Chondrocyte (in vitro differentiated cells): ENCODE results near the gene PJA2. TPM values are rescaled to one million over a fixed set of nuclear protein-coding genes. Genes with fewer than 3 reads are reported as not detected.

Experiments
- DNase-seq: peaks from one replicate; pipeline ENCODE4 v3.0.0; 2021; ENCODE audit warnings: mixed read lengths, low spot score
- H3K27ac Mint-ChIP-seq: one replicate; pipeline ENCODE4 v1.8.0; 2021; ENCODE audit warnings: mild to moderate bottlenecking, moderate library complexity, mixed read lengths; ENCODE audit not compliant: unreplicated experiment
- H3K27me3 Mint-ChIP-seq: 2 replicates; pipeline ENCODE4 v1.8.0; 2021; ENCODE audit warnings: low read depth, mixed read lengths
- H3K36me3 Mint-ChIP-seq: 2 replicates; pipeline ENCODE4 v1.8.0; 2021; ENCODE audit warnings: low read depth, mixed read lengths
- H3K4me1 Mint-ChIP-seq: 2 replicates; pipeline ENCODE4 v1.8.0; 2021; ENCODE audit warnings: low read depth, mild to moderate bottlenecking, mixed read lengths
- H3K4me3 Mint-ChIP-seq: one replicate; pipeline ENCODE4 v1.8.0; 2021; ENCODE audit warnings: mild to moderate bottlenecking, moderate library complexity, mixed read lengths; ENCODE audit not compliant: unreplicated experiment
- H3K9me3 Mint-ChIP-seq: 2 replicates; pipeline ENCODE4 v1.8.0; 2021; ENCODE audit warnings: low read depth, mixed read lengths
- total RNA-seq: library from RNA; stranded (reverse); gene quantifications from 3 replicates; pipeline ENCODE4 v1.2.1, GENCODE V29; 2021
- TF ChIP-seq, protein P1 (sequence below): fragments of 200-600 bp; sonication (generic); IDR thresholded peaks from 2 replicates; pipeline ENCODE4 v1.5.0; 2021; ENCODE audit warnings: antibody characterized with exemption, mild to moderate bottlenecking, moderate library complexity

The PJA2 gene
- total RNA-seq, 1 donor from 2014 or later = 110 TPM

DNA sequence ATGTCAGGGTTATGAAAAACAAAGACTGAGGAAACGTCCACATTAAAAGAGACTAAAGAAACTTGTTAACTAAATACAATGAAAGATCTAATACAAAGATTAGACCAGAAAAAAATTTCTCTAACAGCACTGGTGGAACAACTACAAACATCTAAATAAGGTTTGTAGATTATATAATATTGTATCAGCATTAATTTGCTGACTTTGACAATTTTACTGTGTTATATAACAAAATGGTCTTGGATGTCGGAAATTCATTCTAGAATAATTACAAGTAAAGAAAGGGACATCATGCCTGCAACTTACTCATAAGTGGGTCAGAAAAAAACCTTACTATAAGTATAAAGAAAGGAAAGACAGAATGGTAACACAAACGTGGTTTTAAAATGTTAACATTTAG is 50.1 kb downstream of the PJA2 start:
- H3K4me3 Mint-ChIP-seq = no peak overlapping the region
- no peaks in the 10 kb centered on the region for H3K27me3 Mint-ChIP-seq
- peaks cover 19% of the 10 kb centered on the region for H3K4me1 Mint-ChIP-seq
- H3K9me3 Mint-ChIP-seq = no peaks in the 10 kb centered on the region
- peaks cover 21% of the 10 kb centered on the region for H3K36me3 Mint-ChIP-seq
- TF ChIP-seq, protein P1, sequence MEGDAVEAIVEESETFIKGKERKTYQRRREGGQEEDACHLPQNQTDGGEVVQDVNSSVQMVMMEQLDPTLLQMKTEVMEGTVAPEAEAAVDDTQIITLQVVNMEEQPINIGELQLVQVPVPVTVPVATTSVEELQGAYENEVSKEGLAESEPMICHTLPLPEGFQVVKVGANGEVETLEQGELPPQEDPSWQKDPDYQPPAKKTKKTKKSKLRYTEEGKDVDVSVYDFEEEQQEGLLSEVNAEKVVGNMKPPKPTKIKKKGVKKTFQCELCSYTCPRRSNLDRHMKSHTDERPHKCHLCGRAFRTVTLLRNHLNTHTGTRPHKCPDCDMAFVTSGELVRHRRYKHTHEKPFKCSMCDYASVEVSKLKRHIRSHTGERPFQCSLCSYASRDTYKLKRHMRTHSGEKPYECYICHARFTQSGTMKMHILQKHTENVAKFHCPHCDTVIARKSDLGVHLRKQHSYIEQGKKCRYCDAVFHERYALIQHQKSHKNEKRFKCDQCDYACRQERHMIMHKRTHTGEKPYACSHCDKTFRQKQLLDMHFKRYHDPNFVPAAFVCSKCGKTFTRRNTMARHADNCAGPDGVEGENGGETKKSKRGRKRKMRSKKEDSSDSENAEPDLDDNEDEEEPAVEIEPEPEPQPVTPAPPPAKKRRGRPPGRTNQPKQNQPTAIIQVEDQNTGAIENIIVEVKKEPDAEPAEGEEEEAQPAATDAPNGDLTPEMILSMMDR = no peak
- DNase-seq = no peak
- no peak overlapping the region for H3K27ac Mint-ChIP-seq

DNA sequence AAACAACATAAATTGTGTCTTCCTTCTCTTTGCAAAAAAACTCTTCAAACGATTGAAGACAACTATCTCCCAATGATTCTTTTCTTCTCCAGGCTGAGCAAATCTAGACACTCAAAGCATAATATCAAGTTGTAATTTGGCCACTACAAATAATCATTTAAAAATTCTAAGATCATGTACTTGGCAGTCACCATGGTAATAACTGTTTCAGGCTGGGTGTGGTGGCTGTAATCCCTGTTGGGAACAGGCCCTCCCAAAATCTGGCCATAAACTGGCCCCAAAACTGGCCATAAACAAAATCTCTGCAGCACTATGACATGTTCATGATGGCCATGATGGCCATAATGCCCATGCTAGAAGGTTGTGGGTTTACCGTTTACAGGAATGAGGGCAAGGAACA is 52.0 kb downstream of the PJA2 start:
- H3K4me1 Mint-ChIP-seq = peaks cover 11% of the 10 kb centered on the region
- no peak for DNase-seq
- H3K27me3 Mint-ChIP-seq = no peaks in the 10 kb centered on the region
- no peaks in the 10 kb centered on the region for H3K9me3 Mint-ChIP-seq
- H3K36me3 Mint-ChIP-seq = peaks cover 19% of the 10 kb centered on the region
- TF ChIP-seq, protein P1 = no peak
- H3K27ac Mint-ChIP-seq = no peak overlapping the region
- no peak overlapping the region for H3K4me3 Mint-ChIP-seq

DNA sequence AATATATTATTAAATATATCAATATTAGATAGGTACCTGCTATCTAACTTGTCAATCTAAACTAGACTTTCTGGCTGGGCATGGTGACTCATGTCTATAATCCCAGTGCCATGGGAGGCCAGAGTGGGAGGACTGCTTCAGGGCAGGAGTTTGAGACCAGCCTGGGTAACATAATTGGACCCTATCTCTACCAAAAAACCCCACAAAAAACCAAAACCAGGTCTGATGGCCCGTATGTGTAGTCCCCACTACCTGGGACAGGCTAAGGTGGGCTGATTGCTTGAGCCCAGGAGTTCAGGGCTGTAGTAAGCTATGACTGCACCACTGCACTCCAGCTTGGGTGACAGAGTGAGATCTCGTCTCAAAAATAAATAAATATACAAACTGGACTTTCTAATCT is 55.0 kb downstream of the PJA2 start:
- TF ChIP-seq, protein P1 = no peak
- Mint-ChIP-seq H3K27me3 (no peaks in the 10 kb centered on the region), H3K9me3 (no peaks in the 10 kb centered on the region), H3K4me3 (no peak overlapping the region), H3K27ac (no peak overlapping the region), H3K4me1 (peaks cover 9% of the 10 kb centered on the region), H3K36me3 (peaks cover 9% of the 10 kb centered on the region)
- no peak for DNase-seq

DNA sequence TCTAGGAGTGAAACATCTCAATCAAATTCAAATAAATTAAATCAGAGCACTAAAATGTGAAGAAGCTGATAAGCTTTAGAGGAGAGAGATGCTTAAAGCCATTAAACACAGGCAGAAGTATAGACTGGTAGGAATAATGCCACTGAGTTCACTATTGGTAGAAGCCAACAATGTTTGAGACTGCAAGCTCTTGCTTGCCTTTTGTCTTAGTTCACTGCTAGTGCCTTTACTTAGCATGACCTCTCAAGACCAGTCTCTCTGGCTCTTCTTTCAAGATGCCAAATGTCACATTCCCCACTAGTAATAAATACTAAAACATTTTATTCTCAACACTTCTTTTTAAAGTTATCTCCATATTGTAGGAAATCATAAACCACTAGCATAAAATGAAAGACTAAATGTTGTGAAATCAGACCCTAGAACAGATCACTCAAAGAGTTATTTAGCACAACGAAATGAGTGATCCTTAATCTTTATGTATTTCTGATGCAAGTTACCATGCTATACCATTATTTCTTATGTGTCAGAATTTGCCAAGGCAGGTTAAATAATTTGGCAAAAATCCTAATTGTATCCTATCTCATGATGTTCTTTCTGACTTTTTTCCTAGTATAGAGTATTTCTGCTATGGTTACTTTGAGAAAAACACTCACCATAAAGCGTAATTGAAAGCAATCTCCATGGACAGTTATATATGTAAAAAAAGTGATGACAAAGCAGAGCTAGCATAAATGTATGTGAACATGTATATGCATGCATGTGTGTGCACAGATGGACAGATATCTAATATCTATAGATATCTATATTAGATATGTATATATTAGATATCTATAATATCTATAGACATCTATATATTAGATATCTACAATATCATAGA is 57.5 kb downstream of the PJA2 start:
- no peak overlapping the region for H3K4me3 Mint-ChIP-seq
- TF ChIP-seq, protein P1 = no peak
- peaks cover 3% of the 10 kb centered on the region for H3K36me3 Mint-ChIP-seq

GRCh38 chr5:109350537-109351270 is 59.1 kb downstream of the PJA2 start:
- Mint-ChIP-seq H3K4me3 (no peak overlapping the region), H3K9me3 (no peaks in the 10 kb centered on the region), H3K4me1 (peaks cover 16% of the 10 kb centered on the region), H3K27ac (no peak overlapping the region), H3K36me3 (peaks cover 9% of the 10 kb centered on the region), H3K27me3 (no peaks in the 10 kb centered on the region)
- no peak for DNase-seq
- TF ChIP-seq, protein P1 = no peak

More for the DNA sequence above, 57.5 kb downstream of the PJA2 start:
- Mint-ChIP-seq H3K4me1 (peaks cover 16% of the 10 kb centered on the region), H3K27ac (no peak overlapping the region), H3K27me3 (no peaks in the 10 kb centered on the region), H3K9me3 (no peaks in the 10 kb centered on the region)
- DNase-seq = no peak
